PFSK-1 (cell line): Measurements from ENCODE around the gene NANS.

Experiments used
- FOXP2 ChIP-seq: optimal IDR thresholded peaks from 2 replicates; pipeline ENCODE3; 2011; ENCODE audit warnings: borderline replicate concordance, control low read depth, inconsistent platforms; ENCODE audit not compliant: insufficient read depth; ENCODE audit errors: extremely low read length, extremely low read depth
- POLR2AphosphoS5 ChIP-seq: IDR thresholded peaks from 2 replicates; pipeline ENCODE4 v1.6.1; 2012; ENCODE audit warnings: low read depth, mild to moderate bottlenecking, control low read depth, low read length, moderate library complexity
- SIN3A ChIP-seq: IDR thresholded peaks from 2 replicates; pipeline ENCODE4 v1.6.1; 2012; ENCODE audit warnings: mild to moderate bottlenecking, low read length, moderate library complexity, borderline replicate concordance; ENCODE audit not compliant: insufficient read depth
- TAF1 ChIP-seq: IDR thresholded peaks from 2 replicates; pipeline ENCODE4 v1.6.1; 2012; ENCODE audit warnings: low read length, control low read depth, borderline replicate concordance; ENCODE audit not compliant: insufficient read depth
- TF ChIP-seq, protein P1 (sequence below), 2 experiments: IDR thresholded peaks; 2 replicates each; pipeline versions ENCODE4 v1.6.1 to v1.8.0; 2011 to 2012; ENCODE audit warnings: low read depth in 2 of 2, low read length in 2 of 2, control low read depth in 1 of 2, inconsistent platforms in 1 of 2, mild to moderate bottlenecking in 1 of 2, moderate library complexity in 1 of 2; ENCODE audit not compliant: insufficient read depth in 1 of 2

NANS gene

GRCh38 chr9:98083566-98084183, 27.1 kb downstream of the NANS start:
- TF ChIP-seq POLR2AphosphoS5: no peak
- no peak for TF ChIP-seq TAF1
- TF ChIP-seq FOXP2: no peak
- TF ChIP-seq, protein P1, sequence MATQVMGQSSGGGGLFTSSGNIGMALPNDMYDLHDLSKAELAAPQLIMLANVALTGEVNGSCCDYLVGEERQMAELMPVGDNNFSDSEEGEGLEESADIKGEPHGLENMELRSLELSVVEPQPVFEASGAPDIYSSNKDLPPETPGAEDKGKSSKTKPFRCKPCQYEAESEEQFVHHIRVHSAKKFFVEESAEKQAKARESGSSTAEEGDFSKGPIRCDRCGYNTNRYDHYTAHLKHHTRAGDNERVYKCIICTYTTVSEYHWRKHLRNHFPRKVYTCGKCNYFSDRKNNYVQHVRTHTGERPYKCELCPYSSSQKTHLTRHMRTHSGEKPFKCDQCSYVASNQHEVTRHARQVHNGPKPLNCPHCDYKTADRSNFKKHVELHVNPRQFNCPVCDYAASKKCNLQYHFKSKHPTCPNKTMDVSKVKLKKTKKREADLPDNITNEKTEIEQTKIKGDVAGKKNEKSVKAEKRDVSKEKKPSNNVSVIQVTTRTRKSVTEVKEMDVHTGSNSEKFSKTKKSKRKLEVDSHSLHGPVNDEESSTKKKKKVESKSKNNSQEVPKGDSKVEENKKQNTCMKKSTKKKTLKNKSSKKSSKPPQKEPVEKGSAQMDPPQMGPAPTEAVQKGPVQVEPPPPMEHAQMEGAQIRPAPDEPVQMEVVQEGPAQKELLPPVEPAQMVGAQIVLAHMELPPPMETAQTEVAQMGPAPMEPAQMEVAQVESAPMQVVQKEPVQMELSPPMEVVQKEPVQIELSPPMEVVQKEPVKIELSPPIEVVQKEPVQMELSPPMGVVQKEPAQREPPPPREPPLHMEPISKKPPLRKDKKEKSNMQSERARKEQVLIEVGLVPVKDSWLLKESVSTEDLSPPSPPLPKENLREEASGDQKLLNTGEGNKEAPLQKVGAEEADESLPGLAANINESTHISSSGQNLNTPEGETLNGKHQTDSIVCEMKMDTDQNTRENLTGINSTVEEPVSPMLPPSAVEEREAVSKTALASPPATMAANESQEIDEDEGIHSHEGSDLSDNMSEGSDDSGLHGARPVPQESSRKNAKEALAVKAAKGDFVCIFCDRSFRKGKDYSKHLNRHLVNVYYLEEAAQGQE (IDR thresholded peaks at IDR 0.05; ENCODE audit: insufficient read depth in 1 of 2, low read depth in 2 of 2, low read length in 2 of 2): no peak
- TF ChIP-seq SIN3A: no peak

DNA sequence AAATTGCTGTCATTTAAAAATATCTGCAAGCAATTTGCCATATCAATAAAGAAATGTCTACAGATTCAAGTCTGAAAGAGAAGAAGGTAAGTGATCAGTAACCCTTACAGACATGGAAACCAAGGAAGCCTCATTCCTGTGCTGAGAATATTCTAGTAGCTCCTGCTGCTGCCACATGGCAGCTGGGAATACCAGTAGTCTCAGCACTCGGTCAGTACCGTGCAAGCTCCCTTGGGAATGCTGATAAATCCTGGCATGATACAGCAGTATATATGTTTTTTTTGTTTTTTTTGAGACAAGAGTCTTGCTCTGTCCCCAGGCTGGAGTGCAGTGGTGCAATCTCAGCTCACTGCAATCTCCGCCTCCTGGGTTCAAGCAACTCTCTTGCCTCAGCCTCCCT, 27.9 kb downstream of the NANS start:
- TF ChIP-seq TAF1: no peak
- TF ChIP-seq, protein P1 (IDR thresholded peaks at IDR 0.05; ENCODE audit: insufficient read depth in 1 of 2, low read depth in 2 of 2, low read length in 2 of 2): no peak
- no peak for TF ChIP-seq FOXP2
- TF ChIP-seq POLR2AphosphoS5: no peak
- no peak for TF ChIP-seq SIN3A

DNA sequence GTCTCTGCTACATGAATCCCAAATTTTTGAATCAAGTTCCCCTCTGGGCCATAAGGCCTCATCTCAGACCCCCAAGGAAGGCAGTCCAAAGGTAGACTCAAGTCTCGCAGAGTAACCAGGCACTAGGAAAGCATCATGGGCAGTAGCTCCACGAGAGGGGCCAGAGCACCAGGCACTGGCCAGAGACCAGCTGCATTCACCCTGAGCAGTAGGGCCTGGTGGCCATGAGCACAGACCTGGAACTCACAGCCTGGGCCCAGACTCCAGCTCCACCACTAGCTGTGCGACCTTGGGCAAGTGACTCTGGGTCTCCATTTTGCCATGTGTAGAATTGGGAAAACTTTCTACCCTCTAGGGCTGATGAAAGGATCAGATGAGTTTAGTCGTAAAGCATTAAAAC, 28.5 kb downstream of the NANS start:
- no peak for TF ChIP-seq SIN3A
- TF ChIP-seq POLR2AphosphoS5: no peak
- TF ChIP-seq, protein P1 (IDR thresholded peaks at IDR 0.05; ENCODE audit: insufficient read depth in 1 of 2, low read depth in 2 of 2, low read length in 2 of 2): no peak

- no peak for TF ChIP-seq SIN3A
- TF ChIP-seq, protein P1 (IDR thresholded peaks at IDR 0.05; ENCODE audit: insufficient read depth in 1 of 2, low read depth in 2 of 2, low read length in 2 of 2): no peak
- no peak for TF ChIP-seq POLR2AphosphoS5
- TF ChIP-seq FOXP2: no peak
- no peak for TF ChIP-seq TAF1
Measured at GRCh38 chr9:98085944-98086343, 29.4 kb downstream of the NANS start.

GRCh38 chr9:98086461-98086860, 29.9 kb downstream of the NANS start:
- TF ChIP-seq POLR2AphosphoS5: no peak
- TF ChIP-seq, protein P1 (IDR thresholded peaks at IDR 0.05; ENCODE audit: insufficient read depth in 1 of 2, low read depth in 2 of 2, low read length in 2 of 2): no peak
- TF ChIP-seq TAF1: no peak
- TF ChIP-seq SIN3A: no peak
- TF ChIP-seq FOXP2: no peak
